HTERT RPE-1 (cell line): Measurements from ENCODE around the gene CEP131.

ENCODE experiments used
- in situ Hi-C: fragments of 300-500 bp; cut with MboI; formaldehyde crosslinking; loops from 4 replicates; pipeline ENCODE4 v1.14.3; 2020; ENCODE audit warnings: low sequenced_read_pairs

The CEP131 gene

DNA sequence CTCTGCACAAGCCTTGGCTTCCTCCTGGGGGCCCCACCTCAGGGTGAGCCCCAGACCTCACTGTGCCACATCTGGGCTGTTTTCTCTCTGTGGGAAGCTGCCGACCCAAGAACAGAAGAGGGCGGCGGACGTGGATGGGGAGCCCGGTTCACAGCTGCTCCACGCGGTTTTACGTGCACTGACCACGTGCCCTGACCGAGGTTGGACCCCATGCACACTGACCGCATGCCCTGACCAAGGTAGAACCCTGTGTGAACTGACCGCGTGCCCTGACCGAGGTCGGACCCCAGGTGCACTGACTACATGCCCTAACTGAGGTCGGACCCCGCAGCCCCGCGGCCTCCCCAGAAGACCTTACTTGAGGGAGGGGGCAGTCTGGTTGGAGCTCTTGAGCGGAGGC, 19.6 kb downstream of the CEP131 start:
- in situ Hi-C loops: no loop called here

DNA sequence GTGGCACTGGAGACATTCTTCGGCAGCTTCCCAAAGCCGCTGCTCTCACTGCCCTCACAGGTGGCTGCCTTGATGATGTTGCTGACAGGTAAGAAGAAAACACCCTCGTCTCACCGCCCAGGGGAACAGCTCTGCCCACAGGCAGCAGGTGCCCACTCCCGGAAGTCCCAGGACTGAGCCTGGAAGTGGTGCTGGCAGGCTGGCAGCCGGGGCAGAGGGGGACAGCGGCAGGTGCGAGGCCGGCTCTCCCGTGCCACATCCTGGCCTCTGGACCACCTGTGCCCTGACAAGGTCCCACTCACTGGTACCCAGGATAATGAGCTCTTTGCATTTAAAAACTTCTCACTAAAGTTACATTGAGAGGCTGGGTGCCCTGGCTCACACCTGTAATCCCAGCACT, 20.4 kb downstream of the CEP131 start:
- in situ Hi-C loops: no loop called here

DNA sequence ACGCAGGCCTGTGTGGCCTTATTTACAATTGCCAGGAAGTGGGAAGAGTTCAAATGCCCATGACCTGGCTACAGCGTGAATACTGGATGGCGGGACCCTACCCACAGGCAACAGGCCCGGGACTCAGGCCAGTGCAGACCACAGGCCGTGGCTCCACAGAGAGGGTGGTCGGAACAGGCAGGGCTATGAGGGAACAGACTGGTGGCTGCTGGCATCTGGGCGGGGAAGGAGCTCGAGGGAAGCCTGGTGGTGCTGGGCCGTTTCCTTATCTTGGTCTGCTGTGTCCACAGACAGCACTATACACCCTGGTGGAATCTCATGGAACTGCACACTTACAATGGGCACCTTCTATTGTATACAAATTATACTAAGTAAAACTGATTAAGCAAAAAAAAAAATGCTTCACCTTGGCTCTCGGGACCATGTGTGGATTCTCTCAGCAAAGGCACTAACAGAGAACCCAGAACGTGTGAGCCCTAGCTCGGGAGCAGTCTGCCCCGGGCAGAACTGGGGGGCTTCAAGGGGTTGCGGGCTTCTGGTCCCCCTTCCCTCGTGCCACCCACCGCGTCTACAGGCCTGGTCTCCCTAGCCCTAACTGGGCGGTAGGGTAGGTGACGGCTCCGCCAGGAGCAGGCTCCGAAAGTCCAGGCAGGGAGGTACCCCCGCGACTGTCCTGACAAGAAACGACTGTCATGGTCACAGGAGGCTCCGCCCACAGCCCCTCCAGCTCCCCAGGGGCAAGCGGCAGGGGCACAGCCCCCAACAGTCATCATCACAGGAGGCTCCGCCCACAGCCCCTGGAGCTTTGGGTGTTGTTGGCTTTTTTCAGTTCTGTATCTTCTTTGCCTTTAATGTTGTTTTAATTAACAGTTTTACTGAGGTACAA, 21.8 kb downstream of the CEP131 start:
- in situ Hi-C loops: no loop called here

GRCh38 chr17:81200201-81200600, 22.6 kb downstream of the CEP131 start:
- in situ Hi-C loops: no loop called here

- in situ Hi-C loops: no loop called here
These were observed 23.3 kb downstream of the CEP131 start for GRCh38 chr17:81199482-81199830.

- in situ Hi-C loops: no loop called here
These were observed 23.8 kb downstream of the CEP131 start for GRCh38 chr17:81198826-81199481.

DNA sequence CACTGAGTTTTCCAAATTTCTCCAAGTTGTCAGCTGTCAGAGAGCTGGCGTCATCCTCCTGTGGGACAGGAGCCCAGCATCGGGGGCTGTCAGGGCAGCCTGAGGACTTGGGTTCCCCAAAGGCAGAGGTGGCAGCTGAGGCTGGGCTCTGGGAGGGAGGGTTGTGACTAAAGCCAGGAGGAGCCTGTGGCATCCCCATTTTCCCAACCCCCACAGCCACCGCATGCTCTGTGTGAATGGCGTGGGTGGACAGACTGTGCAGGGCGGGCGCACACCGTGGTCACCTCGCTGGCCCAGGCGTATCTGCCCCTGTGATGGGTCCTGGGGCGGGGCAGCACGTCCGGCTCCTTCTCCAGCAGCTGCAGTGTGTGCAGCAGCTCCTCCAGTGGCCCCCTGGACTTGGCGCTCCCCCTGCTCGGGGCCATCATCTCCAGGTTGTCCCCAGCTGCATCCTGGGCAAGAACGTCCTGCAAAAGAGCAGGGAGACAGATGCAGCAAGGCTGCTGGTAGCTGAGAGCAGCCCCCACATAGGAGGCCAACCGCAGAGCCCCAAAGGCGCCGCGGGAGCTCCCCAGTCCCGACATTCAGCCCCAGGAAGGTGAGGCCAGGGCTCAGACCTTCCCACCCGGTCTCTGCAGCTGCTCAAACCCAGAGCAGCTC, 24.8 kb downstream of the CEP131 start:
- in situ Hi-C loops: no loop called here

GRCh38 chr17:81197409-81197795, 25.4 kb downstream of the CEP131 start:
- in situ Hi-C loops: no loop called here

DNA sequence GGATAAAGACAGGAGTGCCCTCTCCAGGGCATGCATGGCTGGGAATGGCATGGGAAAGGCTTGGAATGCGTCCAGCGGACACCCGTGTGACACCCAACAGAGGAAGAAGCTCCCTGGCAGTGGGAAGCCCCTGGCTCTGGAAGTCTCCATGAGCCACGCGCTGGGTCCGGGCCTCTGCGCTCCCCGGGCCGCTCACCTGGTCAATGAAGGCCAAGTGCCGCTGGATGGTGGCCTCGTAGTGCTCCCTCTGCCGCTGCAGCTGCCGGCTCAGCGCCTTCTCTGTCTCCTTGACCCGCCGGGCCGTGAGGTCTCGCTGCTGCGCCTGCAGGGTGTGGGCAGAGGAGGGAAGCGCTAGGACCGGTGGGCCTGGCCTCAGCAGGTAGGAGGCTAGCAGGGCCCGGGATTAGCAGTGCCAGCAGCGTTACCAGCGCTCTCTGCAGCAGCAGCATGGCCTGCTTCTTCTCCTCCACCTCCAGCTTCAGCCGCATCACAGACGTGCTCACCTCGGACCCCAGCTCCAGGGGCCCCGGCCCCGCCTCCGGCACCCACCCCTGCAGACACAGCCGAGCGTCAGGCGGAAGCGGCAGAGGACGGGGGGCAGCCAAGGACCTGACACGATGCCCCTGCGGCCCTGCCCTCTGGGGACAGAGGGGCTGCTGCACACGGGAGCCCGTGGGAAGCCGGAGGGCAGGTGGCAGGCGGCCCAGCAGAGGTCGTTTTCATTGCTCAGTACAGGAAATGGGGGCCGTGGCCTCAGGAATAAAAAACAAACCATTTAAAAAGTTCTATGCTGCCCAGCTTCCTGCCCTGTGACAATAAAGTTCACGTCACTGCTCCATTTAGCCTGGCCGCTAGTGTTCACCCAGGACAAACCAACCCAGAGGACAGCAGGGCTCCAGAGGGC, 26.0 kb downstream of the CEP131 start:
- in situ Hi-C loops: no loop called here

DNA sequence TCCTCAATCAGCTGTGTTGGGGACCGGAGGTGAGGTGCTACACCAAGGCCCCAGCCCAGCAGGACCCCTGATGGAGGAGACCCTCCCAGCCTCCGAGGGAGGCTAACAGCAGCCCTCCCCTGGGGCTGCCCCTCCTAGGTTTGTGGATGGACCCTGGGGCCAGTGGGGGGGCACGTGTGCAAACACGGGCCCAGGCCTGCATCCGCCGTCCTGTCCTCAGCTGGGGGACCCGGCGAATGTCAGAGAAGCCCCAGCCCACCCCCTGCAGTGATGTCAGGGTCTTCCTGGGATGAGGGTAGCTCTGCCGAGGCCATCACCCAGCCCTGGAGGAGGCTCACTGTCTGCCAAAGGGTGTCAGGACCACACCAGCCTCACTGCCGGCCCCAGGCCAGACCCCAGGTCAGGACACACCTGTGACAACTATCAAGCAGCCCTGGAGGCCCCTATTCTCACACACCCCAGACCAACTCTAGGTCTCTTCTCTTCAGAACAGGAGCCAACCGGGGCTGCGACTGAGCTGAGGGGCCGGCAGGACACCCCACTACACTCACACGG, 26.7 kb downstream of the CEP131 start:
- in situ Hi-C loops: no loop called here

- in situ Hi-C loops: no loop called here
These were observed 27.5 kb downstream of the CEP131 start for GRCh38 chr17:81194941-81195901.

- in situ Hi-C loops: no loop called here
These were observed 28.5 kb downstream of the CEP131 start for GRCh38 chr17:81194225-81194760.

DNA sequence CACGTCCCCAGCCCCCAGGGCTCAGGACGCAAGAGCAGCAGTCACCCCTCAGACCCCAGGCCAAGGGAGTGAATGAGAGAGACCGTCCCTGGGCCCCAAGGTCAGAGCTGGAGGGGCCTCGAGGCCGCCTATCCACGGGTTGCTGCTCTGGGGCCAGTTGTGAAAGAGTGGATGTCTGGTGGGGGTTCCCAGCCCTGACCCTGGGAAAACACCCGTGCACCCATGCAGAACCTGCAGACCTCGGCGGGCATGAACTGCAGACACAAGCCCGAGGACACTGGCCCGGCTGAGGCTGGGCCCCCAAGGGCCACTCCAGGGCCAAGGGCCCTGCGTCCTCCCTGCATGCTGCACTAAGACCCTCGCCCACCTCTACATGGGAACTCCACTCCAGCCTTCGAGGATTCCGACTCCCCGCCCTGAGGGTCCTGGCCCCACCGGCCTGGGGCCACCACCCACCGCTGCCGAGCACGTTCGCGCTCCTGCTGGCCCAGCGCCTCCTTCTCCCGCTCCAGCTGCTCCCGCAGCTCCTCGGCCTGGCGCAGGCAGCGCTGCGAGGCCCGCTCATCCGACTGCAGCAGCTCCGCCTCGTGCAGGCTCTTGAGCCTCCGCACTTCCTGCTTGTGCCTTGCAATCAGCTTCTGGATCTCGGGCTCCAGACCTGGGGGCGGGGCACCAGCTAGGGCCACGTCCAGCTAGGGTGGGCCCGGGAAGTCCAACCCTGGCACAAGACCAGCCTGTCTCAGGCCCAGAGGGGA, 29.1 kb downstream of the CEP131 start:
- in situ Hi-C loops: no loop called here

DNA sequence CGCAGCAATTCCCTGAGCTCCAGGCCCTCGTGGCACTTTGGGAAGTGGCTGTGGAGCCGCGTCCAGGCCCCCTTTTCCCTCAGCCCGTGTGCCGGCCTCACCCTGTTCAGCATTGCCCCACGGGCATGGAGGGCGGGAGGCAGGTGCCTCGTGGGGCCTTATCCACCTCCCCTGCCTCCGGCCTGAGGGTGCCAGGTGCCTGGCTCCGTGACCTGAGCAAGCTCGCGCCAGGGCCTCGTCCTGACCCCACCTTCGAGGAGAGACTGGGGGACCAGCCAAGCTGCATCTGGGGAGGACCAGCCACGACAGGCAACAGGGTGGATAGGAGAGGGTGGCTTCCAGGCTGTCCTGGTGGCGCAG, 29.7 kb downstream of the CEP131 start:
- in situ Hi-C loops: no loop called here

DNA sequence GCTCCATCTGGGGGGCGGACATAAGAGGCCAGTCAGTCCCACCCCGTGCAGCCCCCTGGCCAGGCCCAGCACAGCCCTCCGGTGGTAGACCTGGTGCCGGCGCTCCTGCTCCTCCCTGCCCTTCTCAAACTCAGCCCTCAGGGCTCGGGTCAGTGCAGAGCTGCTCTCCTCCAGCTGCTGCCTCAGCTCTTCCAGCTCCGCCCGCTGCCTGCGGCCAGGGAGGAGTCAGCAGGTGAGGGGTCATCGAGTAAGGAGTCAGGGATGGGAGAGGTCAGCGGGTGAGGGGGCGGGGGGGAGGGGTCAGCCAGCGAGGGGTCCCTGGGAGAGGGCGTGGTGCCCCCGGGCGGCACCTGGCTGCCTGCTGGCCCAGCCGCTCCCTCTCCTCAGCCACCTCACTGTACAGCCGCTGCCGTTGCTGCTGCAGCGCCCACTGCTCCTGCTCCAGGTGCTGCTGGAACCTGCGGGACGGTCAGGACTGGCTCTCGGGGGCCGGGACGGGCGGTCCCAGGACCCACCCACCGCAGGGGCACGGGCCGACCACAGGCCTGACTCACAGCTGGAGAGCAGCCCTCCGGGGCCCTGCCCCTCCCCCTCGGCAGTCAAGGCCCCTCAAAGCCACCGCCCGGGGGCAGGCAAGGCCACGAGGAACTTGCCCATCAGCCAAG, 30.2 kb downstream of the CEP131 start:
- in situ Hi-C loops: no loop called here

GRCh38 chr17:81191646-81192045, 31.1 kb downstream of the CEP131 start:
- in situ Hi-C loops: no loop called here

DNA sequence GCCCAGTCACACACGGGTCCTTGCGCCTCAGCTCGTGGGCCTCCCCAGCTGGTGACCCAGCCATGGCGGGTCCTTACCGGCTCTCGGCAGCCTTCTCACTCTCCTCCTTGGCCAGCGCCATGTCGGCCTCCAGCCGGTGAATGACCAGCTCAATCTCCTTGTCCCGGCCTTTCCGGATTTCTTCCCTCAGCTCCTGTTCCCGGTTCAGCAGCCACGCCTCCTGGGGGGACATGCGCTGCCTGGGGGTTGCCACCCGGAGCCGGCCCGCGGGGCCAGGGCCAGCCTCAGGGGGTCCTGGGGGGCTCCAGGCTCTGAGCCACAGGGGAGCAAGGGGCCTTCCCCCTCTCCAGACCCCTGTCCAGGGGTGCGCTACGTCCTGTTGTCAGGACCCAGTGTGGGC, 31.6 kb downstream of the CEP131 start:
- in situ Hi-C loops: no loop called here

DNA sequence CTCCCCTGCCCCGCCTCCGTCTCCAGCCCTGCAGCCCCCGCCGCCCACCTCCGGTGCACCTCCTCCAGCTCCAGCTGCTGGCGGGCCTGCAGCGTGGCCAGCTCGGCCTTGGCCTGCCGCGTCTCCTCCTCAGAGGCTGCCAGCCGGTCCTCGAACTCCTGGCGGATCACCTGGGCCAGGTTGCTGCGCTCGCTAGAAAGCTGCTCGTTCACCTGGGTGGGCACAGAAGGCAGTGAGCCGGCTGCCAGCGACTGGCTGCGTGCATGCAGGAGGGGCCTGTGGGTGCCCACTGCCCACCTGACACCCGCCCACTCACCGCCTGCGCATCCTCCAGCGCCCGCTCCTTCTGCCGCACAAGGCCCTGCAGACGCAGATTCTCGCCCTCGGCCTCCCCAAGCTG, 32.2 kb downstream of the CEP131 start:
- in situ Hi-C loops: no loop called here
